Measurements from ENCODE around the gene ABRACL. TPM values are rescaled to one million over a fixed set of nuclear protein-coding genes. Genes with fewer than 3 reads are reported as not detected.

The ABRACL gene
- total RNA-seq, 1 experiment from 2014 or later: 117 TPM

GRCh38 chr6:139073118-139073517 lies 44.6 kb downstream of the ABRACL start (continued):
- no peak for TF ChIP-seq ZBTB43 (CRISPR knock-in tag; IDR thresholded peaks at IDR 0.05)
- no peak for TF ChIP-seq ATF6 (CRISPR knock-in tag; IDR thresholded peaks at IDR 0.05)
- no peak for TF ChIP-seq FOXP4 (CRISPR knock-in tag; IDR thresholded peaks at IDR 0.05)

- TF ChIP-seq ZNF317 (CRISPR knock-in tag; IDR thresholded peaks at IDR 0.05; ENCODE audit: borderline replicate concordance, low read depth): no peak
- TF ChIP-seq ZNF219 (CRISPR knock-in tag; IDR thresholded peaks at IDR 0.05; ENCODE audit: borderline replicate concordance): no peak
- no peak for TF ChIP-seq CTCF (IDR thresholded peaks at IDR 0.05)
- TF ChIP-seq ZBTB21 (CRISPR knock-in tag; IDR thresholded peaks at IDR 0.05; ENCODE audit: borderline replicate concordance): no peak
- CTCF ChIA-PET: no interaction called here
- no peaks in the 10 kb centered on the region for H3K36me3 Mint-ChIP-seq
- H3K27ac Mint-ChIP-seq: no peak overlapping the region
- H3K27me3 Mint-ChIP-seq (ENCODE audit: low read depth): no peaks in the 10 kb centered on the region
- peaks cover 12% of the 10 kb centered on the region for H3K4me1 Mint-ChIP-seq
- H3K4me3 Mint-ChIP-seq: no peak overlapping the region
- no peaks in the 10 kb centered on the region for H3K9me3 Mint-ChIP-seq
- ATAC-seq (no peak), DNase-seq (ENCODE audit: low spot score) (no peak)
- POLR2A ChIA-PET: interaction anchor here (0.7 kb wide), 1 partner anchor 977 kb away, joined by 6 read pairs; no protein-coding TSS in a partner anchor
These were observed 50.5 kb downstream of the ABRACL start for GRCh38 chr6:139079018-139079417.

- Mint-ChIP-seq H3K4me3 (no peak overlapping the region), H3K36me3 (no peaks in the 10 kb centered on the region), H3K27ac (no peak overlapping the region), H3K4me1 (peaks cover 12% of the 10 kb centered on the region), H3K27me3 (ENCODE audit: low read depth) (no peaks in the 10 kb centered on the region), H3K9me3 (0 out of 2 replicates have a peak, but pooled peaks cover 3% of the 10 kb centered on the region)
- DNase-seq (ENCODE audit: low spot score): no peak
- ChIA-PET POLR2A (no interaction called here), CTCF (no interaction called here)
- ATAC-seq: no peak
- TF ChIP-seq, protein P1, sequence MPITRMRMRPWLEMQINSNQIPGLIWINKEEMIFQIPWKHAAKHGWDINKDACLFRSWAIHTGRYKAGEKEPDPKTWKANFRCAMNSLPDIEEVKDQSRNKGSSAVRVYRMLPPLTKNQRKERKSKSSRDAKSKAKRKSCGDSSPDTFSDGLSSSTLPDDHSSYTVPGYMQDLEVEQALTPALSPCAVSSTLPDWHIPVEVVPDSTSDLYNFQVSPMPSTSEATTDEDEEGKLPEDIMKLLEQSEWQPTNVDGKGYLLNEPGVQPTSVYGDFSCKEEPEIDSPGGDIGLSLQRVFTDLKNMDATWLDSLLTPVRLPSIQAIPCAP (CRISPR knock-in tag; IDR thresholded peaks at IDR 0.05): no peak
- TF ChIP-seq CBFB (CRISPR knock-in tag; IDR thresholded peaks at IDR 0.05; ENCODE audit: low read depth): no peak
- TF ChIP-seq ELF4 (CRISPR knock-in tag; IDR thresholded peaks at IDR 0.05; ENCODE audit: low read depth): no peak
- TF ChIP-seq, protein P2, sequence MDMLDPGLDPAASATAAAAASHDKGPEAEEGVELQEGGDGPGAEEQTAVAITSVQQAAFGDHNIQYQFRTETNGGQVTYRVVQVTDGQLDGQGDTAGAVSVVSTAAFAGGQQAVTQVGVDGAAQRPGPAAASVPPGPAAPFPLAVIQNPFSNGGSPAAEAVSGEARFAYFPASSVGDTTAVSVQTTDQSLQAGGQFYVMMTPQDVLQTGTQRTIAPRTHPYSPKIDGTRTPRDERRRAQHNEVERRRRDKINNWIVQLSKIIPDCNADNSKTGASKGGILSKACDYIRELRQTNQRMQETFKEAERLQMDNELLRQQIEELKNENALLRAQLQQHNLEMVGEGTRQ (CRISPR knock-in tag; IDR thresholded peaks at IDR 0.05): no peak
- TF ChIP-seq, protein P3, sequence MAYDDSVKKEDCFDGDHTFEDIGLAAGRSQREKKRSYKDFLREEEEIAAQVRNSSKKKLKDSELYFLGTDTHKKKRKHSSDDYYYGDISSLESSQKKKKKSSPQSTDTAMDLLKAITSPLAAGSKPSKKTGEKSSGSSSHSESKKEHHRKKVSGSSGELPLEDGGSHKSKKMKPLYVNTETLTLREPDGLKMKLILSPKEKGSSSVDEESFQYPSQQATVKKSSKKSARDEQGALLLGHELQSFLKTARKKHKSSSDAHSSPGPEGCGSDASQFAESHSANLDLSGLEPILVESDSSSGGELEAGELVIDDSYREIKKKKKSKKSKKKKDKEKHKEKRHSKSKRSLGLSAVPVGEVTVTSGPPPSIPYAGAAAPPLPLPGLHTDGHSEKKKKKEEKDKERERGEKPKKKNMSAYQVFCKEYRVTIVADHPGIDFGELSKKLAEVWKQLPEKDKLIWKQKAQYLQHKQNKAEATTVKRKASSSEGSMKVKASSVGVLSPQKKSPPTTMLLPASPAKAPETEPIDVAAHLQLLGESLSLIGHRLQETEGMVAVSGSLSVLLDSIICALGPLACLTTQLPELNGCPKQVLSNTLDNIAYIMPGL (CRISPR knock-in tag; IDR thresholded peaks at IDR 0.05): no peak
- no peak for TF ChIP-seq GABPB1 (CRISPR knock-in tag; IDR thresholded peaks at IDR 0.05)
- no peak for TF ChIP-seq ZNF317 (CRISPR knock-in tag; IDR thresholded peaks at IDR 0.05; ENCODE audit: borderline replicate concordance, low read depth)
- no peak for TF ChIP-seq SOX15 (CRISPR knock-in tag; IDR thresholded peaks at IDR 0.05)
- no peak for TF ChIP-seq ERG (CRISPR knock-in tag; IDR thresholded peaks at IDR 0.05)
- TF ChIP-seq, protein P4, sequence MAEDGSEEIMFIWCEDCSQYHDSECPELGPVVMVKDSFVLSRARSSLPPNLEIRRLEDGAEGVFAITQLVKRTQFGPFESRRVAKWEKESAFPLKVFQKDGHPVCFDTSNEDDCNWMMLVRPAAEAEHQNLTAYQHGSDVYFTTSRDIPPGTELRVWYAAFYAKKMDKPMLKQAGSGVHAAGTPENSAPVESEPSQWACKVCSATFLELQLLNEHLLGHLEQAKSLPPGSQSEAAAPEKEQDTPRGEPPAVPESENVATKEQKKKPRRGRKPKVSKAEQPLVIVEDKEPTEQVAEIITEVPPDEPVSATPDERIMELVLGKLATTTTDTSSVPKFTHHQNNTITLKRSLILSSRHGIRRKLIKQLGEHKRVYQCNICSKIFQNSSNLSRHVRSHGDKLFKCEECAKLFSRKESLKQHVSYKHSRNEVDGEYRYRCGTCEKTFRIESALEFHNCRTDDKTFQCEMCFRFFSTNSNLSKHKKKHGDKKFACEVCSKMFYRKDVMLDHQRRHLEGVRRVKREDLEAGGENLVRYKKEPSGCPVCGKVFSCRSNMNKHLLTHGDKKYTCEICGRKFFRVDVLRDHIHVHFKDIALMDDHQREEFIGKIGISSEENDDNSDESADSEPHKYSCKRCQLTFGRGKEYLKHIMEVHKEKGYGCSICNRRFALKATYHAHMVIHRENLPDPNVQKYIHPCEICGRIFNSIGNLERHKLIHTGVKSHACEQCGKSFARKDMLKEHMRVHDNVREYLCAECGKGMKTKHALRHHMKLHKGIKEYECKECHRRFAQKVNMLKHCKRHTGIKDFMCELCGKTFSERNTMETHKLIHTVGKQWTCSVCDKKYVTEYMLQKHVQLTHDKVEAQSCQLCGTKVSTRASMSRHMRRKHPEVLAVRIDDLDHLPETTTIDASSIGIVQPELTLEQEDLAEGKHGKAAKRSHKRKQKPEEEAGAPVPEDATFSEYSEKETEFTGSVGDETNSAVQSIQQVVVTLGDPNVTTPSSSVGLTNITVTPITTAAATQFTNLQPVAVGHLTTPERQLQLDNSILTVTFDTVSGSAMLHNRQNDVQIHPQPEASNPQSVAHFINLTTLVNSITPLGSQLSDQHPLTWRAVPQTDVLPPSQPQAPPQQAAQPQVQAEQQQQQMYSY (CRISPR knock-in tag; IDR thresholded peaks at IDR 0.05): no peak
These were observed 51.8 kb downstream of the ABRACL start for GRCh38 chr6:139080255-139080920.

Measured in WTC11 (cell line).